Occipital lobe (tissue), 2 donors: ENCODE results near the gene PRKCA. TPM values are rescaled to one million over a fixed set of nuclear protein-coding genes. Genes with fewer than 3 reads are reported as not detected.

Experiments
- DNase-seq: peaks from one replicate; lab custom pipeline; 2025; lab: John Stamatoyannopoulos, UW
- total RNA-seq: library from RNA; depleted of rRNA; stranded (reverse); fragments of >200 nt; gene quantifications from one replicate; pipeline ENCODE4 v1.2.3, GENCODE V29; 2014

The PRKCA gene
- total RNA-seq, 1 donor from 2014 or later, result 29.9 TPM

DNA sequence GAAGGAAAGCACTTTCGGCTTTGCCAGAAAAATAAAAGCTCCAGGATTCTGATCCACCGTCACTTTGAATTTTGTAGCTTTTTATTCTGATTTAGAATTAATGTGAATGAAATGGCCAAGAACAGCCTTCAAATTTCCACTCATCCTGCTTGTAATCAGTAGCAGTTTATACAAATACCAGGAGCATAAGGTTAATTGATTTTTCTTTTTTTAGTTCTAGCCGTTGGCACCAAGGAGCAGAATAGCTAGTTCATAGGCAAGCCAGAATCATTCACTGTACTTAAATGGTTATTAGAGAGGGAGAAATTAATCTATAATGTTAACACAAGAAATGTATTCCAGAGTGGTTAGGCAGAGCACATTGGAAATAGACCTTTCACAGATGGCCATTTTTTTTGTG, 491.4 kb downstream of the PRKCA start:
- no peak for DNase-seq

- DNase-seq, result no peak
These were observed 493.1 kb downstream of the PRKCA start for GRCh38 chr17:66795486-66795885.

DNA sequence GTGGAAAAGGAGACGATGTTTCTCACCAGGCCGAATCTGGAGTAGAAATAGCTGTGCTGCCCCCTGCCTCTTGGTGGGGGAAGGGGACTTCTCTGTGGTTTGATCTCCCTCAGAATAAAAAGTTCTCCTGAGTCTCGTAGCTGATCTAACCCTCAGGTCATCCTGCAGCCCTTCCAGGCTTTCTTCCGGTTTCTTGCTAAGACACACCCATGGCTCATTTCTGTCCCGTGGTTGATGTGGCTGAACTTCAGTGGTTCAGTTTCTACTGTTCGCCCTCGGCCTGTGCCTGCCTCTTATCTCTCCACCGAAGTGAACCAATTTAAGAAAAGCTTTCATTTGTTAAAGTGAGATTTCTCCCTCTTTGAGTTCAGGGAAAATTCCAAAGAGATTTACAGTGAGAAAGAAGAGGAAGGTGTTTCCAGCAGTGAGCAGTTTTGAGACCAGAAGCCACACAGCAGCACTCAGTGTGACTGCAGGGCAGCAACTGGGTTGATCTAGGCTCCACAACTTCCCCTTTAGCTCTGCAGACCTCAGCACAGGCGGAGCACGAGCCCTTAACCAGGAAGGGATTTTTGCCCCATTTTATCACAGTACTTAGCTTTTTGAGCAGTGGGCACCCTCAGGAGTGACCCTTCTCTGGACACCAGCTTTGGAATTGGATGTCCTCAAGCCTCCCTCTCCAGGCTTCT, 497.6 kb downstream of the PRKCA start:
- no peak for DNase-seq

GRCh38 chr17:66803474-66803951, 501.1 kb downstream of the PRKCA start:
- no peak for DNase-seq

GRCh38 chr17:66805567-66805966, 503.2 kb downstream of the PRKCA start:
- DNase-seq, result no peak

- DNase-seq, result no peak
These were observed 504.8 kb downstream of the PRKCA start for GRCh38 chr17:66807182-66807581.

DNA sequence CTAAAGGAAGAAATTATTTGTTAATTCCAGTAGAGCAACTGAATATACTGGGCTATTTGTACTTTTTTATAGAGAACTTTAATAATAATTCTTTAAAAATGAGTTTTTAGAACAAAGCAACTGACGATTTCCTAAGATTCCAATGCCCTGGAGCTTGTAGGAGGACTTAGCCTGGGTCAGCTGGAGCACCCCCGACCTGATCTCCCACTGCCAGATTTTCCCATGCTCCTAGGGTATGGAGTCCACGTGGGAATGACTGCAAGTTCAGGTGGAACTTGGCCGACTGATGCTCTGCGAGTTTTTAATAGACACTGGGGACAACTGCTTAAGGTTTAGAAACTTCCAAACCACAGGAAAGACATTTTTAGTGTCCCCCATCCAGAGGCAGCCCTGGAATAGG, 507.0 kb downstream of the PRKCA start:
- DNase-seq, result no peak

DNA sequence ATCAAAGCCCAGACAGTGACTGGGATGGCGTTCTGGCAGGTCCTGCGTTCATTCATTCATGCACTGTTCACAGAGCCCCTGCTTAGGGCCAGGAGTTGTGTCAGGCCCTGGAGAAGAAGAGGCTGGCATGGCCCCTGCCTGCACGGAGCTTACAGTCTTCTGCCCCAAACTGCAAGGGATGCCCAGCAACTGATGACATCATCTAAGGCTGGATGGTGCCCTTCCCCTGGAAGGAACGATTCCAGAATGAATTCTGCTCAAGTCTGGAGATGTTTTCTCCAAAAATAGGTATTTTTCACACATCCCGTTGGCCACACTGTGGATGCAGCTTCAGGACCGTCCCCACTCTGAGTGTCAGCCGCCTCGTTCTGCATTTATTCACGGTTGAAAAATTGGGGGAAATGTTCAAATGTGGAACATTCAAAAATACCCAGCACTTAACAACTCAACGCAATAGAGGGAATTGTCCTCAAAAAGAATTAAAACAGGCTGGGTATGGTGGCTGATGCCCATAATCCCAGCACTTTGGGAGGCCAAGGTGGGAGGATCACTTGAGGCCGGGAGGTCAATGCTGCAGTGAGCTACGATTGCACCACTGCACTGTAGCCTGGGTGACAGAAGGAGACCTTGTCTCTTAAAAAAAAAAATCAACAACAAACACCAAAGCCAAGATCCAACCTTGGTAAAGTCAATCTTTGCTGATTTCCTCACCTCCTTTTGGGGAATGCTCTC, 508.7 kb downstream of the PRKCA start:
- DNase-seq, result no peak

DNA sequence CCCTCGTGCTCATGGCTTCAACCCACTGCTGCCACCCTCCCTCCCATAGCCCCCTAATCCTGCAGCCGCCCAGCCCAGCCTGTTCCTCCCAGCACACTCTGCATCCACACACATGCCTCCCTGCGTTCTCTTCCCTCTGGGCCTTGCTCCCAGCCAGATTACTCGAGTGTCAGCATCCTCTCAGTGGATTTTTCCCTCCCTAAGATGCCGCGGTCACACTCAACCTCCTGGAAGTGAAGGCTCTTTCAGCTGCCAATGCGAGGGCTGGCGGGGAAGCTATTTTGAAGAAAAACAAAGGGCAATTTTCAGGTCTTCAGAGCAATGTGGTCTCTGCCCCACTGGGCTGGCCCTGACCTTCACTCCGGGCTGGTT, 509.3 kb downstream of the PRKCA start:
- DNase-seq, result no peak

- no peak for DNase-seq
These were observed 510.2 kb downstream of the PRKCA start for GRCh38 chr17:66812571-66812970.

DNA sequence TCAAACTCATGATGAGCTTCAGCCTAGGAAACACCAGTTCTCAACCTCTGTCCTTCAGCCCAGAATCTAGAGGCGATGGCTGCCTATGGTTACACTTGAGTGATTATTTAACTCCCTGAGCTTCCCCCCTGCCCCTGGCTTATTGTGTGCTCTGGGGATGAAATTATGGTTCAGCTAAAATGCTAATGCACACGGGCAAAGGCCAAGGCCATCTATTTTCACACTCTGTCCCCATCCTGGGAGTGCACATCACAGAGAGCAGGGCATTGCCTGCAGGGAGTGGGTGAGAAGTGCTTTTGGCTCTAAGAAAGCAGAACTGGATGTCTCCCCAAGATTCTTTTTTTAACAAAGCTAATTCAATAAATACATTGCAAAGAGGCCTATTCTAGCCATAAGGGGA, 510.9 kb downstream of the PRKCA start:
- no peak for DNase-seq

- DNase-seq, result no peak
These were observed 511.6 kb downstream of the PRKCA start for GRCh38 chr17:66814026-66814425.

- DNase-seq, result peak; percentile 23
These were observed 512.2 kb downstream of the PRKCA start for GRCh38 chr17:66814570-66814969.

GRCh38 chr17:66817750-66818149, 515.3 kb downstream of the PRKCA start:
- DNase-seq, result no peak

DNA sequence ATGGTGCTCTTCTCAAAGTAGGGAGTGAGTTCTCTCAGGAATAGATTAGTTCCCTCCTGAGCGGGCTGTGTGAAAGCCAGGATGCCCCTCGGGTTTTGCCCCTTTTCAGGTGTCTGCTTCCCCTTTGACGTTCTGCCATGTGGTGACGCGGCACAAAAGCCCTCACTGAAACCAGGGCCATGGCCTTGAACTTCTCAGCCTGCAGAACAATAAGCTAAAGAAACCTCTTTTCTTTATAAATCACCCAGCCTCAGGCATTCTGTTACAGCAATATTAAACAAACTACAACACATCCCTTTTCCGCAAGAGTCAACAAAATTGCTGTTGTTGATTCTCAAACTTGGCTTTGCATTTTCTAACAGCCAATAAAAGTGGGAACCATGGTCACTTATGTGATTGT, 517.1 kb downstream of the PRKCA start:
- DNase-seq, result no peak

DNA sequence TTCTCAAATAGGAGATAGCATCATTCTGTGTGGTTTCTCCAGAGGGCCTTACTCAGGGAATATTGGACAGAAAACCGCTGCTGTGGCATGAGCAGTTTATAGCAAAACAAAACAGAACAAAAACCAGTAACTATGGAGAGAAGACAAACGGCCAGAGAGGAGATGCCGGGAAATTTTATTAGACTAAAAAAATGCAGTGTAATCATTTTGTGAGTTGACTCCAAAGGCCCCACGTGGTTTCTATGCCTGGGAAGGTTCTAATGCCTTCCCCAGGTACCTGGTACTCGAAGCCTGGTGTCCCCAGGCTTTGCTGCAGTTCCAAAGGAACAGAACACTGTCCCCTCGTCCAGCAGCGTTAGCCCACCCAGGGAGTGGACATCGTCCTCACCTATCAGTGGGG, 519.6 kb downstream of the PRKCA start:
- no peak for DNase-seq

DNA sequence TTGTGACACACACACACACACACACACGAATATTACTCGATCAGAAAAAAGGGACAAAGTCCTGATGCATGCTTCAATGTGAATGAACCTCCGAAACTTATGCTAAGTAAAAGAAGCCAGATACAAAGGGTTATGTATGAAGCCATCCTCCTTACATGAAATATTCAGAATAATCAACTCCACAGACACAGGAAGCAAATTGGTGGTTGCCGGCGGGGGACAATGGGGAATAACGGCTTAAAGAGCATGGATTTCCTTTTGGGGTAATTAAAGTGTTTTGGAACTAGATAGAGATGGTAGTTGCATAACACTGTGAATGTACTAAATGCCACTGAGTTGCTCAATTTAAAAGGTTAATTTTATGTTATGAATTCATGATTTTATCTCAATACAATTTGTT, 524.4 kb downstream of the PRKCA start:
- no peak for DNase-seq

DNA sequence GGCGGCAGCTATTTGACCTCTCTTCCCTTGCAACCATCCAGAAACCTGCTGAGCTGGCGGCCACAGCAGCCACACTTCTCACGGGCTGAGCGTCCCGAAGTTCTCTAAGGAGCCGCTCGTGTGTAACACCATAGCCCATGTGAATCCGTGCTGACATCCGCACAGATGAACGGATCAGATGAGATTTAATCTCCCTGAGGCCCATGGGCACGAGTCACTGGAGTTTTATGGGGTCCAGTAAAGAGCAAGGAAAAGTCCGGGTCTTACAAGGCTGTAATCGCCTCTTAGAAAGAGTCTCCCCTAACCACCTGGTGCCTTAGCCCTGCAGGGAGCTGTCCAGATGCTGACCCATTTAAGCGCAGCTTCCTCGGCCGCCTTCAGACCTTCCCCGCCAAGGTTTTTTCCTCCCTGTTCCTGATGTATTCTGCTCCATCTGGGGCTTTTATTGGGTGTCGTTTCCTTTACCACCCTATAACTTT, 527.0 kb downstream of the PRKCA start:
- DNase-seq, result no peak

DNA sequence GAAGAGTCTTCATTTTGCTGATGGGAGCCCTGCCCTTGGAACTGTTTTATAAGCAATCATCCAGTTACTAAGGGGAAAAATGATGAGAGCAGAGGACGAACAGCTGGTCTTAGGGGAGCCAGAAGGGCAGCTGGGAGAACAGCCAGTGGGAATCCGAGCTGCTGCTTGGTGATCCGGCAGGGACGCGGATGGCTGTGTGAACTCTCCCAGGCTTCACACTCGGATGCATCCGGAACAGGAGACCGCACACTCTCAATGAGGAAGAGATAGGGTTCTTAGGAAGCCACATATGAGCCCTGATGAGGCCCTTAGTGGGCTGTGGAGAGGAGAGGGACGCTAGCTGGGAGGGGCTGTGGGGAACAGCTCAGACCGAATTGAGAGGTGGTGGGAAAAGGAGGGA, 527.5 kb downstream of the PRKCA start:
- DNase-seq, result no peak

GRCh38 chr17:66830451-66830850, 528.0 kb downstream of the PRKCA start:
- no peak for DNase-seq

DNA sequence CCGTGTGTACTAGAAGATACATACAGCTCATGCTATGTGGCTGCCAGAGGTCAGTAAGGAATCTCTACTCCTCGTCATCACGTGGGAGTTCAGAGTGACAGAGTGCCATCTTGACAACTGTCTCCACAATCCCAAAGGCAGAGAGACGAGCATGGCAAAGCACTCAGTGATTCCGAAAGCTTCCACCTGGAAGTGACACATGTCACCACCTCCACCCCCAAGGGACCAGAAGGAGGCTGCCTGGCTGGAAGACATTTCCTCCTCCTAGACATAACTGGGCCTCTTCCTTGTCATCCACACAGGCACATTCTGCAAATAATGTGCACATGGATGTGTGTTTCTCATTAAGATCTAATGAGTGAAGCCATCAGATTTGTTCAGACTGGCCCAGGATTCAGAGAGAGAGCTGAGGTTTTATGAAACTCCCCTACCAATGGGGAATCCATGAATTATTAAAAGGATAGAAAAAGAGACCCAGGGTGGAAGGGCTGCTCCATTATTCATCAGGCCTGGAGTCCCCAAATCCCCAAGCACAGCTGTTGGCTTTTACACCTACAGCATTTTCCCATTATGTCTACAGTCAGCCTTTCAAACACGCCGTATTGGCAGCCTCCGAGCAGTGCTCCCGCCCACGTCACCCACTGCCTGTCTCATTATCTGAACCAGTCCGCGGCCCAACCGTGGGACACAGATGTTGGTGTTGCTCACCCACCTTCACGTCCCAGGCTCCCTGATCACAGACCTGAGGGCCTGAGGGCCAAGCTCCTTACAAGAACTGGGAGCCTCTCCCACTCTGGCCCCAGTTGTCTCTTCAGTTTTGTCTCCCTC, 529.2 kb downstream of the PRKCA start:
- DNase-seq, result peak; percentile 27

DNA sequence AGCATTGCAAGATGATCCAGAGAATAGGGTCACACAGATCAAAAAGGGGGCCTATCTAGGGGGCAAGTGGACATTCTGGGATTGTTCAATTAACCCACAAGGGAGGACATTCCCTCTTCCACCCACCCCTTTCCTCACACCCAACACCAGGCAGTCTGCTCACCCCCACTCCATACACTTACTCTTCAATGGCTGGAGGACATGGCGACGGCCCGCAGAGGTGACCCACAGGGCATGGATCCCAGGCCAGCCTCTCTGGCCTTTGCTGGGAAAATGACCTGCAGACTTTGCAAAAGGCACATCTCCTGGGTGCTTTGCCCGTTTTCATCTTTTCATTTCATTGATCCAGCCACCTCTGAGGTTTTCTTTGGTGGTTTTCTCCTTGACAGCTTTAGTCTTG, 530.8 kb downstream of the PRKCA start:
- DNase-seq, result no peak
